HG03095 (cell line): ENCODE data around the gene TBC1D16.

Experiments
- ATAC-seq: cut with Tn5 transposase; IDR thresholded peaks from one replicate; pipeline ENCODE4 v1.9.1; 2021; ENCODE audit warnings: moderate library complexity; ENCODE audit not compliant: unreplicated experiment

Gene TBC1D16

GRCh38 chr17:79990051-79990592 is 45.5 kb downstream of the TBC1D16 start:
- no peak for ATAC-seq

- ATAC-seq = no peak
Observed at GRCh38 chr17:79989106-79989835, 46.4 kb downstream of the TBC1D16 start.

DNA sequence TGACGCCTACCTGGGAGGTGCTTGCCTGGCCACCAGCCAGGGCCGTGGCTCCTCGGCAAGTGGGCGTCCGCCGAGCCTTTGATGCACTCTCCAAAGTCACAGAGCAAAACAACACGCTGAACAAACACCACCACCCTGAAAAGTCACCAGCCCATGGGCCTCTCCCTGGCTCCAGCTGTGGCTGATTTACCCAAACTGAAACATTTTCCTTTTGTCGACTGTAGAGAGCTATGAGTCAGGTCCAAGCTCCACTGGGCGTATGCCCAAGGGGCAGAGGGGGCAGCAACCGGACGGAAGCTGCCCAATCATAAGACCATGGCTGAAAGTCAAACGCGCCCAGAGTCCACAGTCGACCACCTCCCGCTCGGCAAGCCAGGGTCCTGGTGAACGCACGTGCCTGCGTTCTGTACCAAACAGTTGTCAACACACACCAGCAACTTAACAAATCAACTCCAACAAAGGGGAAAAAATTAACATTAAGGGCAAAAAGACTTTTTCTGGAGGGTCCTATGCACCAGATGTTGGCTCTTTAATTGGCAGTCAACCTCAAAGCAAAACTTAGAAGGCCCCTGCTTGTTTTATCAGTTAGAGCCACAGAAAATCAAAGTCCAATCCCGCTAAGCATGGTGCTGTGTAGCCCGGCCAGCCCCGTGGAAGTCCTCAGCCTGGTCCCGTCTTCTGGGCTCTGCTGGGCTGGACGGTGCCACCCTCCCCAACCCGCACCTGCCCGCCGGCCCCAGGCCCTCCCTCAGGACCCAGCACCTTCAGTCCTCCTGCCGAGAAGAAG is 47.3 kb downstream of the TBC1D16 start:
- no peak for ATAC-seq

DNA sequence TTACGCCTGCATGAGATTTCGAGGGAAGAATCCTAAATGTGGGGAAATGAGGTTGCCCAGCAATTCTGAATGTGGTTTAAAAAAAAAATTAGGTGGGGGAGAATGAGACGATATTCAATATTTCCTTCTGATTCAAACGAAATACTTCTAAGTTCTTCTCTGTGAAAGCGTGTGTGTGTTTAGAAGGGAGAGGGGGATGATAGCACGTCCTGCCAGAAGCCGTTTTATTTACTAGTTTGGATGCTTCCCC is 47.8 kb downstream of the TBC1D16 start:
- ATAC-seq = no peak

DNA sequence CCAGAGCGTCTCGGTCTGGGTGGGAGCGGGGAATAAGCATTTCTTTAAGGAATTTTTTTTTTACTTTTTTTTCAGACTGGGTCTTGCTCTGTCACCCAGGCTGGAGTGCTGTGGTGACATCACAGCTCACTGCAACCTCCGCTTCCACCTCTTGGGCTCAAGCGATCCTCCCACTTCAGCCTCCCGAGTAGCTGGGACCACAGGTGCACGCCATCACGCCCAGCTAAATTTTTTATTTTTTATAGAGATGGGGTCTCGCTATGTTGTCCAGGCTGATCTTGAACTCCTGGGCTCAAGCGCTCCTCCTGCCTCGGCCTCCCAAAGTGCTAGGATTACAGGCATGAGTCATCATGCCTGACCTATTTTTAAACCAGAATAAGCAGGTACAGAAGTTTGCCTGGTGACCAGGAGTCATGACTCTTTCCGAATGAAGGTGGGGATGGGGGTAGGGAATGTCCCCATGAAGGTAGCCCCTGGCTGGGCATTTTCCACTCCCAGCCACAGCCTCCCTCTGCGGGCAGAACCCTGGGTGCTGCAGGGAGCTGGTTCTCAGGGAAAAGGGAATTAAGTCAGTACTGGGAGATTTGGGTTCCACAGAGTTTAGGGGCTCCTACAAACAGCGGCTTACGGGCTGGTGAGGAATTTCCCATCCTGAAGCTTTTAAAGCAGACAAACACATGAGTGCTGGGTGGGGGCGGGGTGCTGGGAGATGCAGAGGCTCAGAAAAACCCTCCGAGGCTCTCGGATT is 48.3 kb downstream of the TBC1D16 start:
- no peak for ATAC-seq

DNA sequence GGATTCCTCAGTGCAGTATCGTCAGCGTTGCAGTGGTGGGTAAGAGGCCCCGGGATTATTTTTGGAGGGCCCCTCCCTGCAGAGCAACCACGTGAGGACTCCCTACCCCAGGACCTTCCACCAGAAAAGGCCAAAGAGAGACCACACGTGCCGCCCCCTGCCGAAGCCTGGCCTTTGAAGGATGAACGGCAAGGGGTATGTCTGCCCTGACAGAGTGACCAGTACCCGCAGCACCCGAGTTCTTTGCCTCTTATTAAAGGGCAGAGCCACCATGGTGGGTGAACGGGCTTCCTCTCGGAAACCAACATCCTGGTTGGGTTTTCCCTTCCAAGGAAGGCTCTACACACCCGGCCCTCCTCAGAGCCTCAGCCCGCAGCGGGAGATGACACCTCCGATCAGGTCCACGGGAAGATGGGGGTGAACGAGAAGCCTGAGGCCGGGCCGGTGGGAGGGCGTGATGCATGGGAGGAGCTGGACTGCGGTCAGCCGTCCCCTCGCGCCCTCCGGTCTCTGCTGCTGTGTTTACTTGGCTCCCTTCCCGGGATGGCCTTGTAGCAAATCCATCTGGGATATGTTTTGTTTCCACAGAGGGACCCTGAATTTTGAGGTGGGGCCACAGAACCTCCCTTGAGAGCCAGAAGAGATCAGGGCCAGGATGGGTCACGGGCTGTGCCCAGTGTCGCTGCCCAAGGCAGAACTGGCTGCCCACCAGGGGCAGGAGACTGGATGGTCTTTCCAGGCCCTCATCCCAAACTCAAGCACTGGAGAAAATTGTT is 49.1 kb downstream of the TBC1D16 start:
- ATAC-seq = no peak

GRCh38 chr17:79985943-79986391 is 49.7 kb downstream of the TBC1D16 start:
- no peak for ATAC-seq

- no peak for ATAC-seq
Observed at GRCh38 chr17:79985361-79985942, 50.2 kb downstream of the TBC1D16 start.

DNA sequence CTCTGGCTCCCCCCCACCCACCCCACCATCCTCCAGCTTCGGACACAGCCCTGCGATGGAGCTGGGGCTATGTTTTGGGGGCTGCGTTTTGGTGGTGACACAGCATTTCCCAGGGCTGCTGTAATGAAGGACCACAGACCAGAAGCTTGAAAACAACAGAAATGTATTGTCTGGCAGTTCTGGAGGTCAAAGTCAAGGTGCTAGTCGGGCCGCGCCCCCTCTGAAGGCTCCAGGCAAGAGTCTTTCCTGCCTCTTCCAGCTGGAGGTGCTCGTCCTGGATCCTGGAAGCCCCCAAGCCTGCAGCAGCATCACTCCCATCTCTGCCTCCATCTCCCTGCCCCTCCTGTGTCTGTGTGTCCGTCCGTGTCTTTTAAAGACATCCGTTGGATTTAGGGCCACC is 50.8 kb downstream of the TBC1D16 start:
- ATAC-seq = no peak

- ATAC-seq = no peak
Observed at GRCh38 chr17:79984045-79984840, 51.4 kb downstream of the TBC1D16 start.

DNA sequence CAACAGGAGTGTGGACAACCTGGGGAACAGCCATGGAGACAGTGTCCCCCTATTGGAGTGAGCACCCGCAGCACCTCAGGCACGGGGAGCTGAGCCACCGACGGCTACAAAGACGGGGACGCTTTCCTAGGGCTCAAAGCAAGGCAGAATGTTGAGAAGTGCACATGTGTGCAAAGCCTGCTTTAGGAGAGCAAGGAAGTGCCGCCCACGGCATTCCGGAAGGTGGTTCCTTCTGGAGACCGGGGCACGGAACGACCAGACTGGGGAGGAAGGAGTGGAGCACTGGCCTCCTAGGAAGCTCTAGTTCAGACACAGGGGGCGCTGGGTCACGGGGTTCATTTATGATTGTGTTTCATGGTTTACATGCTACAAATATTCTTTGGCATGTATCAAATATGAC is 52.2 kb downstream of the TBC1D16 start:
- no peak for ATAC-seq

- no peak for ATAC-seq
Observed at GRCh38 chr17:79982986-79983385, 52.7 kb downstream of the TBC1D16 start.

DNA sequence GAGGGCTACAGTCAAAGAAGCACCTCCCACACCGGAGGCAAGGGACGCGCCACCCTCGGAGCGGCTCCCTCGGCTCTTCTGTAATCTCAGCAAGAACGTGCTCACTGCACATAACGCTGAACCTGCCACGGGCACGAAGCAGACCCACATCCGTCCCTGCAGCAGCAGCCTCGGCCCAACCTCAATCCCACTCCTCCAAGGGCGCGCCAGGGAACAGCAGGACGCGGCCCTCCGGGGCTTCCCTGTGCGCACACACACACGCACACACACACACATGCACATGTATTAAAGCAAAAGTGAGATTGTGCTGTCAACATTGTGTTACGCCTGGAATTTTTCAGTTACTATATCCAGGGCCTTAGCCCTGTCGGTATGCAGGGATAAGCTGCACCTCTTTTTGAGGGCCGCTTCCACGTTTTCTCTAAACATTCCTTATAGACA is 54.0 kb downstream of the TBC1D16 start:
- ATAC-seq = no peak

GRCh38 chr17:79981090-79981489 is 54.6 kb downstream of the TBC1D16 start:
- no peak for ATAC-seq

GRCh38 chr17:79980246-79981043 is 55.2 kb downstream of the TBC1D16 start:
- no peak for ATAC-seq

GRCh38 chr17:79979816-79980215 is 55.9 kb downstream of the TBC1D16 start:
- no peak for ATAC-seq

DNA sequence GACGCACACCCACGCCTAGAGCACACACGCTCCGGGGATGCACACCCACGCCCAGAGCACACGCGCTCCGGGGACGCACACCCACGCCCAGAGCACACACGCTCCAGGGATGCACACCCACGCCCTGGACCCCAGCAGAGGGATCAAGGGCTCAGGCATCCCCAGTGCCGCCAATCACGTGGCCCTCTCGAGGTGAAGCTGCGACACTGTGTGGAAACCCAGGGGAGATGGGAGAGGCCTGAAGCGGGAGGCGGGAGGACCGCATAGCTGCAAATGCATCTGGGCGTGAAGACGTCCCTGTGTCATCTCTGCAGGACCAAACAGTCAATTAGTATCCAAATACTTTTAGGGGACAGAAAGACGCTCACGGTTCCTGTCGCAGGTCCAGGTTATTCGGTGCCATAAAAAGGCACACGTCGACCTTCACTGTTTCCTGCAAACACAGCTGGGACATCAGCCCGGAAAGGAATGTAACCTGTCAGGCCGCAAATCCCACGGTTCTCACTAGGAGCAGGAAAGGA is 56.4 kb downstream of the TBC1D16 start:
- no peak for ATAC-seq

DNA sequence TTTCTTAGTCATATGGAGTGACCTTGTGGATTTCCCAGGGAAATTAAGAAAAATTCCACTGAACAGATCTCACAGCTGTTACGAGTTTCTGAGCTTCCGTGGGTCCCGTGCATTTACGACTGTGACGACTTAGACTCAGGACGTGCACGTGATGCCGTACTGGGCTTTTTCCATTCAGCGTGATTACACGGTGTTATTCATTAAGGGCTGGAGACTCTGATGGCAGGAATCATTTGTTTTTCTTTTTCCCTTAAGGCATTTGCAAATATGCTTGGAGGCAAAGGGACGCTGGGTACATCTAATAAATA is 57.2 kb downstream of the TBC1D16 start:
- no peak for ATAC-seq
